Panc1 (cell line): ENCODE data around the gene DSCAML1. TPM values are rescaled to one million over a fixed set of nuclear protein-coding genes. Genes with fewer than 3 reads are reported as not detected.

ENCODE experiments used
- ATAC-seq: fragments of 200-7000 bp; cut with Tn5 transposase; 2 replicates; pipeline ENCODE4 v1.9.1; 2020; ENCODE audit warnings: mild to moderate bottlenecking, moderate library complexity
- BruUV-seq: library from RNA; stranded (reverse); fragments of 400-500 nt; replicated peaks from 2 replicates; lab custom pipeline; 2021; lab: Mats Ljungman, UMichigan
- CTCF ChIA-PET: fragments of 300-600 bp; sonication (Branson Sonifier 250); formaldehyde crosslinking; loops from one replicate; lab custom pipeline; 2022; ENCODE audit warnings: antibody characterized with exemption; lab: Charles Lee
- POLR2A ChIA-PET: fragments of 300-600 bp; sonication (Branson Sonifier 250); formaldehyde crosslinking; loops from one replicate; lab custom pipeline; 2022; ENCODE audit warnings: antibody characterized with exemption; lab: Charles Lee
- DNase-seq: peaks from one replicate; pipeline ENCODE4 v3.0.0-alpha.2; 2010; ENCODE audit warnings: low read depth, low spot score
- H3K27ac ChIP-seq: 2 replicates; pipeline ENCODE4 v1.5.1; 2011; ENCODE audit warnings: mild to moderate bottlenecking, low read length, inconsistent platforms
- H3K27me3 ChIP-seq: fragments of 200-500 bp; sonication (Bioruptor generic); 2 replicates; pipeline ENCODE4 v1.6.0; 2014; ENCODE audit warnings: low read length, inconsistent platforms; ENCODE audit not compliant: control insufficient read depth, insufficient read depth
- H3K36me3 ChIP-seq: fragments of 200-500 bp; sonication (Bioruptor generic); 2 replicates; pipeline ENCODE4 v1.5.1; 2014; ENCODE audit warnings: inconsistent platforms, mild to moderate bottlenecking, low read length, moderate library complexity; ENCODE audit not compliant: control insufficient read depth, insufficient read depth
- H3K4me1 ChIP-seq: 2 replicates; pipeline ENCODE4 v1.5.1; 2011; ENCODE audit warnings: inconsistent platforms, mild to moderate bottlenecking, low read length, moderate library complexity; ENCODE audit not compliant: control insufficient read depth, insufficient read depth
- H3K4me3 ChIP-seq, 2 experiments: 2 replicates each; pipeline ENCODE4 v1.5.1; 2011 to 2012; ENCODE audit warnings: low read depth in 2 of 2, low read length in 2 of 2, mild to moderate bottlenecking in 2 of 2, inconsistent platforms in 1 of 2, moderate library complexity in 1 of 2
- H3K9me3 ChIP-seq: fragments of 200-500 bp; sonication (Bioruptor generic); 2 replicates; pipeline ENCODE4 v1.5.1; 2014; ENCODE audit warnings: low read depth, mild to moderate bottlenecking, inconsistent platforms, low read length, moderate library complexity; ENCODE audit not compliant: control insufficient read depth, insufficient read depth
- POLR2AphosphoS5 ChIP-seq: IDR thresholded peaks from 2 replicates; pipeline ENCODE4 v1.6.1; 2012; ENCODE audit warnings: mild to moderate bottlenecking, low read depth, low read length, moderate library complexity
- SIN3A ChIP-seq: IDR thresholded peaks from 2 replicates; pipeline ENCODE4 v1.6.1; 2012; ENCODE audit warnings: low read depth, mild to moderate bottlenecking, low read length, moderate library complexity, borderline replicate concordance; ENCODE audit not compliant: insufficient read depth
- TCF7L2 ChIP-seq: IDR thresholded peaks from 2 replicates; pipeline ENCODE4 v1.6.1; 2011; ENCODE audit warnings: mild to moderate bottlenecking, low read depth, low read length, inconsistent platforms
- in situ Hi-C: cut with HindIII; loops from 2 replicates; pipeline ENCODE4 v1.10.0; 2016; ENCODE audit warnings: low sequenced_read_pairs, low pct_unique_long_range_greater_than_20kb
- intact Hi-C: fragments of 100-400 bp; cut with micrococcal nuclease; formaldehyde crosslinking; loops from one replicate; pipeline ENCODE4 v1.10.0; 2022; ENCODE audit not compliant: unreplicated experiment
- total RNA-seq: library from RNA; stranded (reverse); gene quantifications from one replicate; pipeline ENCODE4 v1.2.1, GENCODE V29; 2021; ENCODE audit not compliant: unreplicated experiment
- TF ChIP-seq, protein P1 (sequence below), 2 experiments: IDR thresholded peaks; 2 replicates each; pipeline ENCODE4 v1.6.1; 2011 to 2012; ENCODE audit warnings: low read depth in 2 of 2, control low read depth in 1 of 2, low read length in 1 of 2, mild to moderate bottlenecking in 1 of 2, moderate library complexity in 1 of 2; ENCODE audit not compliant: insufficient read depth in 1 of 2
- TF ChIP-seq, protein P2 (sequence below): fragments of 450-650 bp; IDR thresholded peaks from 2 replicates; pipeline ENCODE4 v1.5.1; 2017; ENCODE audit warnings: mild to moderate bottlenecking

Gene DSCAML1
- total RNA-seq, 1 experiment from 2014 or later, result 1.6 TPM

DNA sequence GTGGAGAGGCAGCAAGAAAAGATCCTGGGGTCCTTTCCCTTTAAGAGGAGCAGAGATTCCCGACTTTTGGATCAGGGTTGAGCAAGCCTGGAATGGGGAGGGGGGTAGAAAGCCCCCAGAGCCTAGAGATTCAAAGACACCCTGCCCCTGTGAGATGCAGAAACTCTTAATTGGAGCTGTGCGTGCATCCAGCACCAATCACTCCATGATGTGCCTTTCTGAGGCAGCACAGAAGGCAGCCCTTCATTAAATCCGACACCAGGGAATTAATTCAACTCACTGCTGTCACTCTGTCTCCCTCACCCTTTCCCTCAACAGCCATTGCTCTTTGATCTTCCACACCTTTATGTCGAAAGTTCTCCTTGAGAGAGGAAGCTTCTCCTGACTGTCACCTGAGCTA lies 43.0 kb downstream of the DSCAML1 start:
- TF ChIP-seq, protein P1, sequence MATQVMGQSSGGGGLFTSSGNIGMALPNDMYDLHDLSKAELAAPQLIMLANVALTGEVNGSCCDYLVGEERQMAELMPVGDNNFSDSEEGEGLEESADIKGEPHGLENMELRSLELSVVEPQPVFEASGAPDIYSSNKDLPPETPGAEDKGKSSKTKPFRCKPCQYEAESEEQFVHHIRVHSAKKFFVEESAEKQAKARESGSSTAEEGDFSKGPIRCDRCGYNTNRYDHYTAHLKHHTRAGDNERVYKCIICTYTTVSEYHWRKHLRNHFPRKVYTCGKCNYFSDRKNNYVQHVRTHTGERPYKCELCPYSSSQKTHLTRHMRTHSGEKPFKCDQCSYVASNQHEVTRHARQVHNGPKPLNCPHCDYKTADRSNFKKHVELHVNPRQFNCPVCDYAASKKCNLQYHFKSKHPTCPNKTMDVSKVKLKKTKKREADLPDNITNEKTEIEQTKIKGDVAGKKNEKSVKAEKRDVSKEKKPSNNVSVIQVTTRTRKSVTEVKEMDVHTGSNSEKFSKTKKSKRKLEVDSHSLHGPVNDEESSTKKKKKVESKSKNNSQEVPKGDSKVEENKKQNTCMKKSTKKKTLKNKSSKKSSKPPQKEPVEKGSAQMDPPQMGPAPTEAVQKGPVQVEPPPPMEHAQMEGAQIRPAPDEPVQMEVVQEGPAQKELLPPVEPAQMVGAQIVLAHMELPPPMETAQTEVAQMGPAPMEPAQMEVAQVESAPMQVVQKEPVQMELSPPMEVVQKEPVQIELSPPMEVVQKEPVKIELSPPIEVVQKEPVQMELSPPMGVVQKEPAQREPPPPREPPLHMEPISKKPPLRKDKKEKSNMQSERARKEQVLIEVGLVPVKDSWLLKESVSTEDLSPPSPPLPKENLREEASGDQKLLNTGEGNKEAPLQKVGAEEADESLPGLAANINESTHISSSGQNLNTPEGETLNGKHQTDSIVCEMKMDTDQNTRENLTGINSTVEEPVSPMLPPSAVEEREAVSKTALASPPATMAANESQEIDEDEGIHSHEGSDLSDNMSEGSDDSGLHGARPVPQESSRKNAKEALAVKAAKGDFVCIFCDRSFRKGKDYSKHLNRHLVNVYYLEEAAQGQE (IDR thresholded peaks at IDR 0.05; ENCODE audit: insufficient read depth in 1 of 2, low read depth in 2 of 2, low read length in 1 of 2), result no peak
- TF ChIP-seq SIN3A (no peak), TCF7L2 (no peak), POLR2AphosphoS5 (no peak)
- TF ChIP-seq, protein P2, sequence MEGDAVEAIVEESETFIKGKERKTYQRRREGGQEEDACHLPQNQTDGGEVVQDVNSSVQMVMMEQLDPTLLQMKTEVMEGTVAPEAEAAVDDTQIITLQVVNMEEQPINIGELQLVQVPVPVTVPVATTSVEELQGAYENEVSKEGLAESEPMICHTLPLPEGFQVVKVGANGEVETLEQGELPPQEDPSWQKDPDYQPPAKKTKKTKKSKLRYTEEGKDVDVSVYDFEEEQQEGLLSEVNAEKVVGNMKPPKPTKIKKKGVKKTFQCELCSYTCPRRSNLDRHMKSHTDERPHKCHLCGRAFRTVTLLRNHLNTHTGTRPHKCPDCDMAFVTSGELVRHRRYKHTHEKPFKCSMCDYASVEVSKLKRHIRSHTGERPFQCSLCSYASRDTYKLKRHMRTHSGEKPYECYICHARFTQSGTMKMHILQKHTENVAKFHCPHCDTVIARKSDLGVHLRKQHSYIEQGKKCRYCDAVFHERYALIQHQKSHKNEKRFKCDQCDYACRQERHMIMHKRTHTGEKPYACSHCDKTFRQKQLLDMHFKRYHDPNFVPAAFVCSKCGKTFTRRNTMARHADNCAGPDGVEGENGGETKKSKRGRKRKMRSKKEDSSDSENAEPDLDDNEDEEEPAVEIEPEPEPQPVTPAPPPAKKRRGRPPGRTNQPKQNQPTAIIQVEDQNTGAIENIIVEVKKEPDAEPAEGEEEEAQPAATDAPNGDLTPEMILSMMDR, result no peak
- Histone ChIP-seq H3K27me3 (peaks cover 14% of the 10 kb centered on the region), H3K36me3 (no peaks in the 10 kb centered on the region), H3K9me3 (no peaks in the 10 kb centered on the region), H3K4me1 (no peaks in the 10 kb centered on the region), H3K4me3 (no peak overlapping the region), H3K27ac (no peak overlapping the region)
- DNase-seq, result no peak
- ChIA-PET CTCF (no interaction called here), POLR2A (no interaction called here)
- BruUV-seq, result no TSS peak
- ATAC-seq, result no peak
- intact Hi-C loops (no loop called here), in situ Hi-C loops (no loop called here)

DNA sequence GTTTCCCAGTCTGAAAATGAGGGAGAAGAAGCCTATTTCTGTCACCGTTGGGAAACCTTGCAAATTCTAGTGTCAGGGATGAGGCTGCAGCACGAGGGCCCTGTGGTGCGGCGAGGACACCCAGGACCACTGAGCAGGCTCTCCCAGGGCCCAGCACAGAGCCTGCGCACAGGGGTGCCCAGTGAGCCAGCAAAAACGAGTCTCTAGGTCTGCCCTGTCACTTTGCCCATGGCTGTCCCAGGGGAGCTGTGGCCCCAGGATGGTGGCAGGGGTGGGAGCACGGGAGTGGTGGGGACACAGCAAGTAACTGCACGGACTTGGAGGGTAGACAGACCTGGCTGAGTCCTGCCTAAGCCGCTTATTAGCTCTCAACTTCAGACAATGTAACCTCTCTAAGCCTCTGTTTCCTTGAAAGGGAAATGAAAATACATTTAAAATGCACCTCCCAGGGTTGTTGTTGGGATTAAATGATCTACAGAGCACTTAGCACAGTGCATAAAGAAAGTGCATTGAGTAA lies 44.2 kb downstream of the DSCAML1 start:
- CTCF ChIA-PET, result no interaction called here
- DNase-seq (no peak), ATAC-seq (no peak)
- in situ Hi-C loops, result no loop called here
- intact Hi-C loops, result no loop called here
- no peaks in the 10 kb centered on the region for H3K4me1 ChIP-seq
- peaks cover 14% of the 10 kb centered on the region for H3K27me3 ChIP-seq
- H3K9me3 ChIP-seq, result no peaks in the 10 kb centered on the region
- no peak overlapping the region for H3K27ac ChIP-seq
- no peaks in the 10 kb centered on the region for H3K36me3 ChIP-seq
- TF ChIP-seq, protein P1 (IDR thresholded peaks at IDR 0.05; ENCODE audit: insufficient read depth in 1 of 2, low read depth in 2 of 2, low read length in 1 of 2), result no peak
- TF ChIP-seq, protein P2, result no peak
- TF ChIP-seq POLR2AphosphoS5 (no peak), TCF7L2 (no peak), SIN3A (no peak)
- BruUV-seq, result no TSS peak
- H3K4me3 ChIP-seq, result no peak overlapping the region
- POLR2A ChIA-PET, result no interaction called here
